GM12801 (cell line): ENCODE results near the gene TNS1.

Source experiments
- CTCF ChIP-seq: IDR thresholded peaks from one replicate; pipeline ENCODE4 v1.5.1; 2011; ENCODE audit warnings: control low read depth; ENCODE audit not compliant: insufficient read length; ENCODE audit errors: extremely low read depth

Gene TNS1

GRCh38 chr2:217939629-217940245 is 63.1 kb downstream of the TNS1 start:
- TF ChIP-seq CTCF, result no peak

GRCh38 chr2:217939220-217939619 is 63.6 kb downstream of the TNS1 start:
- TF ChIP-seq CTCF, result no peak

GRCh38 chr2:217938036-217938435 is 64.8 kb downstream of the TNS1 start:
- no peak for TF ChIP-seq CTCF

- TF ChIP-seq CTCF, result no peak
Observed at GRCh38 chr2:217937446-217937845, 65.3 kb downstream of the TNS1 start.

GRCh38 chr2:217936952-217937351 is 65.8 kb downstream of the TNS1 start:
- no peak for TF ChIP-seq CTCF

- no peak for TF ChIP-seq CTCF
Observed at GRCh38 chr2:217935901-217936684, 66.7 kb downstream of the TNS1 start.

GRCh38 chr2:217935235-217935879 is 67.4 kb downstream of the TNS1 start:
- no peak for TF ChIP-seq CTCF
